HG03097 (cell line): ENCODE data around the gene NTN3.

ENCODE experiments used
- ATAC-seq: cut with Tn5 transposase; IDR thresholded peaks from one replicate; pipeline ENCODE4 v1.9.1; 2021; ENCODE audit not compliant: unreplicated experiment, low FRiP score

The NTN3 gene

GRCh38 chr16:2465653-2466415 lies 5.3 kb upstream of the NTN3 start:
- ATAC-seq: no peak

GRCh38 chr16:2466667-2467527 lies 4.2 kb upstream of the NTN3 start:
- no peak for ATAC-seq

DNA sequence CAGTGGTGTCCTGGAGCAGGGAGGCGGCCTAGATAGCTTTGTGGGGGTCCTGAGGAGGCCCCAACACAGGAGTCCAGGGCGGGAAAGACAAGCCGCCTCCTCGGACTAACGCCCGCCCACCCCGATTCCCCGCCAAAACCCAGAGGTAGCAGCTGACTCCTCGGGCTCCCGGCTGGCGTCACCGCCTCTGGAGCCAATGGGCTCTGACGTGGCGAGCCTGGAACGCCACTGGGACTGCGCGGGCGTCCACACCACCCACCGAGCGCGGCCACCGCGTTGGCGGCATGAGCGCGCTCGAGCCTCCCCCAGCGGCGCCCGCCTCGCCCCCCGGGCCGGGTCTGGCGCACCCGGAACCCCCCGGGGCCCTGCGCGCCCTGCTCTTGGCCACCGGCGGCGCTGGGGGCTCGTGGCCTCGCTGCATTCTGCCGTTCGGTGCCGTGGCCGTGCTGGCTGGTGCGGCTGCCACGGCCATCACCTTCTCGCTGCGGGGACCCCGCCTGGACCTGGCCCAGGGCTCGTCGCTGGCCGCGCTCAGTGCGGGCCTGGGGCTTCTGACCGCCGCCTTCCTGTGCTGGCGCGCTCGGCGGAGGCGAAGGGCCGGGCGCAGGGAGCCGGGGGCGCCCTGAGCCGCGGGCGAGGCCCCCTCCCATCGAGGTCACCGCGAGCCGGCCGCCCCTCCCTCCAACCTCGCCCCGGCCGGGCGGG lies 3.4 kb upstream of the NTN3 start:
- ATAC-seq: no peak

DNA sequence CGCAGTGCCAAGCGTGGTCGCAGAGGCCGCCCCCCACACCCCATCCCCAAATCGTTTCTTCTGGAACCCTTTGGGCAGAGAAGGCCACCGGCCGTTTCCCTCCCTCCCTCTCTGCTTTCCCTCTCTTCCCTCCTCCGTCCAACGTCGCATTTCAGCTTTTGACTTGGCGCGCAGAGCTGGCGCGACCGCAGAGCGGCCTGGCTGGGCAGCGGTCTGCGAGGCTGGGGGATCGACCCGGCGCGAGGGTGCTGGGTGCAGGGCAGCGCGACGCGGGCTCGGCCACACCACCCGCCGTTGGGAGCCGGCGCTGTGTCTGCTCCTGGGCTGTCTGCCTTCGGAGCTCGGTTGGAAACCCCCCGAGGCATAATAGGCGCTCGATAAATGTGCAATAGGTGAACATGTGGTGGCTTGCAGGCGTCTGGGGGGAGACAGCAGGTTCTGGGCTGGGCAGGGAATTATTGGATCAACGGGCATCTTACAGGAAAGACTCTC lies 2.8 kb upstream of the NTN3 start:
- no peak for ATAC-seq

DNA sequence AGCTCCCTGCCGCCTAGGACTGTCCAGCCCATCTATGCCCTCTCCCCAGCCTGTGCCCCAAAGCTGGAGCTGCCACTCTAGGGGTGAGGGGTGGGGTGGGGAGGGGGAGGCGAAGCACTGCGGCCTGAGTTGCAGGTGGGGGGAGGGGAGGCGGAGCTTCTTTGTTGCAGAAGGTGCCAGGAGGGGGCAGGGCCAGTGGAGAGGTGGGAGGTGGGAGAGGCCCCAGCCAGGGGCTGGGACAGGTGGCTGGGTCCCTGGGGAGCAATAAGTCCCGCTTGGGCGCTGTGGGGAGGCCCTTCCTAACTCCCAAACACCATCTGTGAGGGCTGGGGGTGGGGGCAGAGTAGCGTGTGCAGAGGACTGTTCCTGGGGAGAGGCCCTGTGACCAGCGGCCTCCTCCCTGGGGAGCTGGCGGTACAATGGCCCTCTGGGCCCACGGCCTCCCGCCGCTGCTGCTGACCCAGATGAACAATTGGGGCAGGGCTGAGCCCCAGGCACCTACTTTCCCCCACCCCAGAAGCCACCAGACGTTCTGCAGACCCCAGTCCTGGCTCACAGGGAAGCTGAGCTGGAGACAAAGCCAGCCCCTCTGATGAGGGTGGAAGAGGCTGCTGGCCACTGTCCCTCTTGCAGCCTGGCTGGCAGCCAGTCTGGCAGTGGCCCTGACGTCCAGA lies 2.2 kb upstream of the NTN3 start:
- peak; percentile 40 for ATAC-seq

DNA sequence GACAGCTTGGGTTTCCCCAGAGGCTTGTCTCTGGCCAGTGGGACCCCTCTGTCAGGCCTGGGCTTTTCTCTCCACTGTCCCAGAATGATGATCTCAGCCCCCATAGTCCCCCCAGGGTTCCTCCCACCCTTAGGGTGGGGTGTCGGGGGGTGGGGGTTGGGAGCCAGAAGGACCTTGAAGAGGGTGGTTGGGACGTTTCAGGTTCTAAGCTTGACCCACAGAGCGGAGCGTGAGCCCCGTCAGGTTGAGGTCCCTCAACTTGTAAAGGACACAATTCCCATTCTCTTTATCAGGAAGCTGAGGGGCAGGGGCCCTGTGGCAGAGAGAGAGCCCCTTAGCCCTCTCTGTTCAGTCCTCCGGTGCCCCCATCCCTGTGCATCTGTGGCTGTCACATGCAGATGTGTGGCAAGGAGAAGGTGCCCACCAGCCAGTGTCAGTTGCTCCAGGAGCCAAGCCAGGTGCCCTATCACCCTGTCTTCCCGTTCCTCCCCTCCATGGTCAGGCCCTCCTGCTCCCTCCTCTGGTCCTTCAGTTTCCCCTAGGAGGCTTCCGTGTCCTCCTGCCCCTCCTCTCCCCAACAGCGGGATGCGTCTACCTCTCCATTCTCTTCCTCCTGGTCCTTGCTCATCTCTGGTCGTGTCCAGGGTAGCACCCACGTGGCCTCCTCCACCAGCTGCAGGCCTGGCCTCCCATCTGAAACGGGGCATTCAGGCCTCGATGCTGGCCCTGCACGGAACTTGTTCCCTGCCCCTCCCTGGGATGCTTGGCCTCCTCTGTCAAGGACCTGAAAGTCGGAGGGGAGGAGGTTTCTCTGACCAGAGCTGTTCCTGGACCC lies 1.5 kb upstream of the NTN3 start:
- ATAC-seq: no peak

DNA sequence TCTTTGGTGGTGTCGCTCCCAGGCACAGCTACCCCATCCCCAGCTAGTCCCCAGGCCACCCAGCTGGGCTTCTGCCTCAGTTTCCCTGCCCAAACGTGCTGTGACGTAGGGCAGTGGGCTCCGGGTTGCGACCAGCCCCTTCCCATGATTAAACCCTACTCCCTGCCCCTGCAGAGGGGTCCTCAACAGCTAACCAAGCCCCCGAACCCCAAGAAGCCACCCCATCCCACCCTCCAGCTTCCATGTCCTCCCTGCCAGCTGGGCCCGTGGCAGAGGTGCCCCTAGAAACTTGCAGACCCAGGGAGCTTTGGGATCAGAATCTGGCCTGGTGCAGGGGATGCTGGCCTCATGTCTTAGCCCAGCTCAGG lies 879 bp upstream of the NTN3 start:
- ATAC-seq: no peak

DNA sequence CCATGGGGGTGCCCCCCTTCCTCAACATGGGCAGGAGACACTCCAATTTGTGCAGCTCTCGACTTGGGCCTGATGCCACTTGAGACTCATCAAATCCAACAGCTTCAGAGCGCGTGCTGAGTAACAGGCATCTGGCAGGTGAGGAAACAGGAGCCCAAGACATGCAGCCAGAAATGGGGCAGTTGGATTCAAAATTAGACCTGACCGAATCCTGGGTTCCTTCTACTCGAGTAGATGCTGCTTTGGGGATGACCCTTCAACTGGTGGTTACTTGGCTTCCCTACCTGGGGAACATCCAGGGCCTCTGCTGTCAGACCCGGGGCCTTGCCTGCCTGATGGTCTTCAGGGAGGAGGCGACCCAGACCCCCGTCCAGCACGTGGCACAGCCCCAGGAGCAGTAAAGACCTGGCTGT lies 488 bp upstream of the NTN3 start:
- ATAC-seq: no peak

- ATAC-seq: no peak
Measured at GRCh38 chr16:2471653-2472487, 773 bp downstream of the NTN3 start.

- no peak for ATAC-seq
Measured at GRCh38 chr16:2472488-2472864, 1.4 kb downstream of the NTN3 start.

DNA sequence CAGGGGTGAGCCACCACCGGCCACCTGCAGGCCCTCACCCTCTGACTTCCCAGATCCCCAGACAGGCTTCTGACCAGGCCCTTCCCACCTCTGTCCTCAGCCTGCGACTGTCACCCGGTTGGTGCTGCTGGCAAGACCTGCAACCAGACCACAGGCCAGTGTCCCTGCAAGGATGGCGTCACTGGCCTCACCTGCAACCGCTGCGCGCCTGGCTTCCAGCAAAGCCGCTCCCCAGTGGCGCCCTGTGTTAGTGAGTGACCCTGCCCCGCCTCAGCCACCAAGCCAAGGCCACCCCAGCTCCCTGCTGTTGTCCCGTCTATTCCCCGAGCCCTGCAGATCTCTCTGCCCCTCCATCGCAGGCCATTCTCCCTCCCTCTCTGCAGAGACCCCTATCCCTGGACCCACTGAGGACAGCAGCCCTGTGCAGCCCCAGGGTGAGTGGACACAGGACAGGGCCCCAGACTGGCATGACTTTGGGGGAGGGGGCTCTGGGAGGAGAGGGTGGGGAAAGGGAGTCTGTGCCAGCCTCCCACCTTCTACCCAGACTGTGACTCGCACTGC lies 1.9 kb downstream of the NTN3 start:
- no peak for ATAC-seq

DNA sequence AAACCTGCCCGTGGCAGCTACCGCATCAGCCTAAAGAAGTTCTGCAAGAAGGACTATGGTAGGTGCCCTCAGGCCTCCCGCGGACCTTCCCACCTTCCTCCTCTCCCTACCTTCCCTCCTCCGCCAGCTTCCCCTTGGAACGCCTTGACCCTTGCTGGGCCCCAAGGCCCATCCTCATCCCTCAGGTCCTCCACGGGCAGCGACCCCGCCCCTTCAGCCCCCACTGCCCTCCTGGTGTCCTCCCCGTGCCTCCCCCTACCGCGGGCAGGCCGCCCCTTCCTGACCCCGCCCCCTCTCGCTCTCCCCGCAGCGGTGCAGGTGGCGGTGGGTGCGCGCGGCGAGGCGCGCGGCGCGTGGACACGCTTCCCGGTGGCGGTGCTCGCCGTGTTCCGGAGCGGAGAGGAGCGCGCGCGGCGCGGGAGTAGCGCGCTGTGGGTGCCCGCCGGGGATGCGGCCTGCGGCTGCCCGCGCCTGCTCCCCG lies 2.4 kb downstream of the NTN3 start:
- no peak for ATAC-seq

DNA sequence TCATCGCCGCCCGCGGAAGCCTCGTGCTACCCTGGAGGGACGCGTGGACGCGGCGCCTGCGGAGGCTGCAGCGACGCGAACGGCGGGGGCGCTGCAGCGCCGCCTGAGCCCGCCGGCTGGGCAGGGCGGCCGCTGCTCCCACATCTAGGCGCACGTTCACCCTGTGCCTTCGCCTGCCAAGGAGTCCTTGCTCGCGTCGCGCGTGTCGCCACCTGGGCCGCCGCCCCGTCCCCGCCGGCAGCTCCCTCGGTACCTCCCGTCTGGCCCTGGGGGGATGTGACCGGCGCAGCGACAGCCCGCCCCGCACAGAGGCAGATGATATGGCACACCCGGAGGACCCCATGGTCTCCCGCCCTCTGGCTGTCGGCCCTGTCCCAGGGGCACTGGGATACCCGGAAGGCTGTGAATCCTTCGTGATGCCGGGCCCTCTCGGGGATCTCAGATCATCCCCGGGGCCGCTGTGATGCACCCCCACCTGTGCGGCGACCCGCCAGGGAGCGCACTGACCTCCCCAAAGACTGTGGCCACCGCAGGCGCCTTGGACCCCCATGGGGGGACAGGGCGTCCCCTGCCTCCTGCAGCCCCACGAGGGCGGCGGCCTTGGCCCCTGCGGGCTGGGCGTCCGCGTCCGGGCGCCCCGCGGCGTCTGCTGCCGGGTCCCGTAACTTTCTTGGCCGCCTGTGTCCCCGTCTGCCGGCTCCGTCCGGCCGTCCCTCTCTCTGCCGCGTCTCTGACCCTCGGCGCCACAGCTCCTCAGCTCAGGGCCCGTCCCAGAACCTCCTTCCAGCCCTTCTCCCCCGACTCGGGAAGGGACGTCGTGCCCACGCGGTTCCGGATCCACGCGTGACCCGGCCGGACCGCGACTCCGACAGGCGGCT lies 3.1 kb downstream of the NTN3 start:
- no peak for ATAC-seq

GRCh38 chr16:2474877-2475412 lies 3.8 kb downstream of the NTN3 start, which contains the start of gene TBC1D24:
TSS of gene TBC1D24 (plus strand) at chr16:2475127. CDS start at chr16:2496149, 21,022 bp downstream.
- ATAC-seq: peak; percentile 51

- ATAC-seq: no peak
Measured at GRCh38 chr16:2475413-2476344, 4.6 kb downstream of the NTN3 start.

- no peak for ATAC-seq
Measured at GRCh38 chr16:2476345-2476720, 5.2 kb downstream of the NTN3 start.
